Stimulated activated CD8-positive, alpha-beta memory T cell treated with anti-CD3 and anti-CD28 coated beads, Interleukin-15, amount 100 ng/mL, for 24 hours (primary cell): ENCODE results near the gene CD1C.
"Not testable (repeated sequence)": the region's sequence is repeated elsewhere in the genome, so short reads cannot be mapped to it uniquely, and the experiment has no call there.

Source experiments
- DNase-seq: peaks from one replicate; pipeline ENCODE4 v3.0.0-alpha.2; 2020; ENCODE audit warnings: low read depth

Gene CD1C

DNA sequence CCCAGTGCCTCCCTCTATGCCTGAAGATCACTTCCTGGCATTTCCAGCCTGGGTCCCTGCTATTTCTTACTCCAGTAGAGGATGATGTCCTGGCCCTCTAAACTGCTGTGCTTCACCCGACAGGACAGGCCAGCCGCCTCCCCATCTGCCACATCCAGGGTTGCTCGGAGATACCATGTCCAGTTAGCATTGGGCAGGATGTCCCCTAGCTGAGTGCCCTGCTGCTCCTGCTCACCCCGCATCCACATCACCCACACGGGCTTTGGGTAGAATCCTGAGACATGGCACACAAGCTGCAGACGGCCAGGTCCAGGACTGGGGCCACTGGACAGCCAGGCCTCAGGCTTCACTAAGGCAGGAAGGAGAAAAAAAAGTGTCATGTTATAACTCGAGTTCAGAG lies 39.6 kb downstream of the CD1C start:
- DNase-seq, result no peak

DNA sequence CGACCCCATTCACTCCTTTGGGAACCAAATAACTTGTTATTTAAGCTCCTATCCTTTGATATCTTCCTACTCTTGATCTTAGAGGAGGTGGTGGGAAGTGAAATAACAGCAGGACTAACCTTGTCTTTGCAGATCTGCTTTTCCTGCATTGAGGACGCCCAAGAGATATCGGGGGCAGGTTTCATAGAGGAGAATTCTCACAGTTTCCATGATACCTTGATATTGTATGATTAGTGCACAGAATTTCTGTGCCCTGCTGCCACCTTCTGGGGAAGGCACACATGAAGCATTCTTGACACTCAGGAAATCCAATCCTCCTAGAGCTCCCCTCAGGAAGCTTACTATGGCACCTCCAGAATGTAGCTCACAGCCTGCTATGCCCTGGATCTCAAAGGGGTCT lies 40.0 kb downstream of the CD1C start:
- DNase-seq, result no peak

DNA sequence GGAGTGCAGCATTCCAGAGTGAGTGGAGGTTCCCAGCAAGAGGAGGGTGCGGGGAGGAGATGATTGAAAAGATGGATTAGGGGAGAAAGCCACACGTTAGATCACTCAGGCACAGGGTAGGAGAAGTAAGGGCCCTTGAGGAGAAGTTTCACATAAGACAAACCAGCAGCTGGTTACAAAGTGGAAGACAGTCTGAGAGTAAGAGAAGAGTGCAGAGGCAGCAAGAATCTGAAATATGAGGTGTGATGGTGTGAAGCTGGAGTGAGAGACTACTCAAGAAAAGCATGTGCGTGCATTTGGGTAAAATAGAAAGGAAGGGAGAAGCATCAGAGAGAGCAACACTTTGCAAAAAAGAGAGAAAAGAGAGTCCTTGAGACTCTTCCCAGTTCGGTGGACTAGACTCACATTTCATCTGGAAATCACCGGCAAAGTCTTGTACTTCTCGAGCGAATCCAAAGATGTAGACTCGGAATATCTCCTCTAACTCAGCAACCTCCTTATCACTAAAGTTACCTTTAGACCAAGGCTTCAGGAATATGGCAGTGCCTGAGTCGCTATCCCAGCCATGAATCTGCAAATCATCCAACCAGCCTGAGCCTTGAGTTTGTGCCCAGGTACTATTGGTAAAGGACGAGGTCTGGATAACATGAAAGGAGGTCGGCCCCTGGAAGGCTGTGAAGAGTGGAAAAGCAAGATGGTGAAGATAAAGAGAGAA lies 40.8 kb downstream of the CD1C start:
- no peak for DNase-seq

DNA sequence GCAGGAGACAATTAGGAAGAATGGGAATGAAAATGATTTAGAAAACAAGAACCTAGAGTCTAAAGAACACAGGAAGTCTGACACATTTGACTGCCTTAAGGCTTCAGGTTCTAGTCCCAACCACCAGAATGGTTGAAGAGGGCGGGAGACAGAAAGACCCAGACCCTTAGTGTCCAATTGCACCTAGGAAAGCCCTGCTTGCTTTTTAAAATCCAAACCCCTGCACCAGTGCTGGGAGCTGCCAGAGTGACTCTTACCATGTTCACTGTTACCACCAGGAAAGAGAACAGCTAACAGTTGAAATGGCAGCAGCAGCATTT lies 41.3 kb downstream of the CD1C start:
- no peak for DNase-seq

DNA sequence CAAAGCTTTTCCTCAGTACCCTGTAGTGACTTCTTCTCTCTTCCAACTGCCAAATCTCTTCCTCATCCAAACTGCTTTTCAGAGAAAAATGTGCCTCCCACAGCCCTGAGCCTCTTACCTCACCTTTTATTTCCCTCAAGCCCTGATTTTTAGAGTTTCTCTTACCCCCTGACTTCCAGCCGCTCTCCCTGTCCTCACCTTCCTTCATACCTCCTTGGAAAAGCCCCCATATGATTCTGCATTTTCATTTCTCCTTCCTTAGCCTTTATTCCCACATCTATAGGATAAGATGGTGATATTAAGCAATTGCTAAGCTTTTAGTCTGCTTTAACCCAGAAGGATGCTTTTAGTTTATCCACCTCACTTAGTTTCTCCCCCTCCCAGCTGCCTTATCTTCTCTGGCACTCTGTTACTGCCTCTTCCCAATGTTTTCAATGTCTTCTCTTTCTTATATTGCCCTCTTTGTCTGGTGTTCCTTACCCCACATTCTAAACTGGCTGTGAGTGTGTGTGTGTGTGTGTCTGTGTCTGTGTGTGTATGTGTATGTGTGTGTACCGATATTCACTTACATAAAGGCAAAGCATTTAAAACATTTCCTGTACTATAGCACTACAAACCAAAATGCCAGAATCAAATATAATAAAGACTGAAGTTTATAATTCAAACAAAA lies 41.9 kb downstream of the CD1C start, which contains the start of gene CD1B:
CD1B (minus strand) TSS at position 51 of the 670 bp plus-strand sequence. CDS start 108 bp downstream, outside the sequence.
- DNase-seq, result no peak

DNA sequence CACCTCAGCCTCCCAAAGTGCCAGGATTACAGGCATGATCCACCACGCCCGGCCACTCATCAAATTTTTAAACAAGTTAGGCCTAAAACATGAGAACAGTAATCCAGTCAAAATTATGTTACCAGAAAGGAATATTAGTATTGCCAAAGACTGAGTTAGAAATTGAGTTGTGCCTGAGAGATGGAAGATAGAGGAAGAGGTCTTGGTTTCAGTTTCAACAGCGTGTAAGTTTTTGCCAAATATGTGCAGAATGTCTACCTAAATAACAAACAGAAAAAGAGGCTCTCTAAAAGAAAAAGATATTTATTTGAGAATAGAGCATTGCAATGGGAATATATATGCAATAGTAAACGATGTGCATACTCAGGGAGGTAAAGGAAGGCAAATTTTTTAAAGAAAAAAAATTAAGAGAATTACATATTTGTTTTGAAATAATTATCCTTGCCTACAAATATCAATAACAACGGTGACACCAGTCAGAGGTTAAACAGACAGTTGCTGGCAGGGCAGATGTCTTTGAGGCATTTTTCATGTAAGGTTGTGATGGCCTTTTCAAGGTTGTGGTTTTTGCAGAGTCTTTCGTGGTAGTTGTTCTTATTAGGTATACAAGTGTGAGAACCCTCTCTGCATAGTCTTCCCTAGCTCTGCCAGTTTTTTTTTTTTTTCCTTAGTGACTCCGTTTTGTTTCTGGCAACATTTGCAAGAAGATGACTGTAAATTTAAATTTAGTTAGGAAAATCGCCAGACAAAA lies 43.9 kb downstream of the CD1C start:
- no peak for DNase-seq

DNA sequence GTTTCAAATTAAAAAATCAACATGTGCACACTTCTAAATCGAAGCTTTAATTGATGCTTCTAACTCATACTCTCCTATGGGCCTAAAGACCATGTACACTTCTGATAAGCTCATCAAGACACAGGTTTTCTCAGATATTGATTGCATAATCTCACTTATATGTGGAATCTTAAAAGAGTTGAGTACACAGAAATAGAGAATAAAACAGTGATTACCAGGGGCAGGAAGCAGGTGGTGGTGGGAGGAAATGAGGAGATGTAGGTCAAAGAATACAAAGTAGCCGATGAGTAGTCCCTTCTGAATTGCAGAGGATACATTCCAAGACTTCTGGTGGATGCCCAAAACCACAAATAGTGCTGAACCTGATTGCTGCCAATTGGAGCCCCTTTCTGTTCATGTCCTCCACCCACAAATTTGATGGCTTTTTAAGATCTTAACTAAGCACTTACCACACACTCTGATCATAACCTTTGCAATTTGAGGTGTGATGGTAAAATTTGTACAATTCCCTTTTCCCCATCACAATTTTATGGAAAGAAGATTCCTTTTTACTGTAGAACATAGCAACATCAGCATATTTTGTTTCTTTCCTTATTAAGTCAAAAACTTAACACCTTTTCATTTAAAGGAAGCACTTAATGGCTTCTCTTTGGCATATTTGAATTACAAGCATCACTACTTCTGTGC lies 44.9 kb downstream of the CD1C start:
- DNase-seq, result no peak

DNA sequence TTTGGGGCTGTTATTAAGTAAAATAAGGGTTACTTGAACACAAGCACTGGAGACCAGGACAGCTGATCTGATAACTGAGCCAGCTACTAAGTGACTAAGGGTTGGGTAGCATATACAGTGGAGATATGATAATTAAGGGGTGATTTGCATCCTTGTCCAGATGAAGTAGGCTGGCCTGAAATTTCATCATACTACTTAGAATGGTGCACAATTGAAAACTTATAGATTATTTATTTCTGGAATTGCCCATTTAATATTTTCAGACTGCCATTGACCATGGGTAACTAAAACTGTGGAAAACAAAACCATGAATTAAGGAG lies 45.5 kb downstream of the CD1C start:
- DNase-seq, result no peak

DNA sequence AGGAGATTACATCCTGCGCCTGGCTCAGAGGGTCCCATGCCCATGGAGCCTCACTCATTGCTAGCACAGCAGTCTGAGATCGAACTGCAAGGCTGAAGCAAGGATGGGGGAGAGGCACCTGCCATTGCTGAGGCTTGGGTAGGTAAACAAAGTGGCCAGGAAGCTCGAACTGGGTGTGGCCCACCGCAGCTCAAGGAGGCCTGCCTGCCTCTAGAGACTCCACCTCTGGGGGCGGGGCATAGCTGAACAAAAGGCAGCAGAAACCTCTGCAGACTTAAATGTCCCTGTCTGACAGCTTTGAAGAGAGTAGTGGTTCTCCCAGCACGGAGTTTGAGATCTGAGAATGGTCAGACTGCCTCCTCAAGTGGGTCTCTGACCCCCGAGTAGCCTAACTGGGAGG lies 46.7 kb downstream of the CD1C start:
- DNase-seq, result not testable (repeated sequence)
